Activated CD4-positive, alpha-beta T cell treated with anti-CD3 and anti-CD28 coated beads, Interleukin-2, amount 50 U/mL, for 24 hours (primary cell): Measurements from ENCODE around the gene BEST4.
"Not testable (repeated sequence)": the region's sequence is repeated elsewhere in the genome, so short reads cannot be mapped to it uniquely, and the experiment has no call there.

Experiments
- DNase-seq, 2 donors: peaks; one replicate each; pipeline ENCODE4 v3.0.0-alpha.2; 2020; ENCODE audit warnings: low read depth in 1 of 2, low spot score in 1 of 2

Gene BEST4

DNA sequence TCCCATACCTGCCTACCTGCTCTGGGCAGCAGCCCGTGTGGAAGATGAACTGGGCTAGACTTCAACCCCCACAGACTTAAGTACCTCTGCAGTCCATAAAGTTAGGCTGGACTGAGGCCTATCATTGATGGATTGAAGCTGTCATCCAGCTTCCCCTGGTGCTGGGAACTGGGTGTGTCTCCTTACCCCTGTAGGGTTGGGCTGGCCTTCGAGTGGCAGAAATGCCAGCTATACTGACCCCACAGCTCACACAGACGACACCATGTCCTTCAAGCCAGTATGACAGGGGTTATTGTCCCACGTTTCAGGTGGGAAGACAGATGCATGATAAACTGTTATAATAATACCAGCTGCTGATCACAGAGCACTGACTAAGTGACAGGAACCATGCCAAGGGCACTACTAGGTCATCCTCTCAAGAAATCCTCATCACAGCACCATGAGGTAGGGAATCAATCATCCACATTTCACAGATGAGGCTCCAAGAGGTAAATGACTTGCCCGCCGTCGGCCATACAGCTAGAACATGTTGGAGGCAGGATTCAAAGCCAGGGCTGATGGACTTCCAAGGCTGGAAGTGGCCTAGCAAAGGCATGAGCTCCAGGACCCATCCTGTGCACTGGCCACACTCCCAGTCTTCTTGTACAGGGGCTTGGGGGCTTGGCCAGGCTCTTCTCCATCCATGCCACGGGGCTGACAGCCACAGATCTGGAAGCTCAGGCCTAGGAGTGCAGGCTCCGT lies at the start of gene BEST4:
Gene BEST4 (minus strand): TSS at position 51 of the 741 bp plus-strand sequence. CDS start 465 bp downstream, outside the sequence.
- no peak for DNase-seq

DNA sequence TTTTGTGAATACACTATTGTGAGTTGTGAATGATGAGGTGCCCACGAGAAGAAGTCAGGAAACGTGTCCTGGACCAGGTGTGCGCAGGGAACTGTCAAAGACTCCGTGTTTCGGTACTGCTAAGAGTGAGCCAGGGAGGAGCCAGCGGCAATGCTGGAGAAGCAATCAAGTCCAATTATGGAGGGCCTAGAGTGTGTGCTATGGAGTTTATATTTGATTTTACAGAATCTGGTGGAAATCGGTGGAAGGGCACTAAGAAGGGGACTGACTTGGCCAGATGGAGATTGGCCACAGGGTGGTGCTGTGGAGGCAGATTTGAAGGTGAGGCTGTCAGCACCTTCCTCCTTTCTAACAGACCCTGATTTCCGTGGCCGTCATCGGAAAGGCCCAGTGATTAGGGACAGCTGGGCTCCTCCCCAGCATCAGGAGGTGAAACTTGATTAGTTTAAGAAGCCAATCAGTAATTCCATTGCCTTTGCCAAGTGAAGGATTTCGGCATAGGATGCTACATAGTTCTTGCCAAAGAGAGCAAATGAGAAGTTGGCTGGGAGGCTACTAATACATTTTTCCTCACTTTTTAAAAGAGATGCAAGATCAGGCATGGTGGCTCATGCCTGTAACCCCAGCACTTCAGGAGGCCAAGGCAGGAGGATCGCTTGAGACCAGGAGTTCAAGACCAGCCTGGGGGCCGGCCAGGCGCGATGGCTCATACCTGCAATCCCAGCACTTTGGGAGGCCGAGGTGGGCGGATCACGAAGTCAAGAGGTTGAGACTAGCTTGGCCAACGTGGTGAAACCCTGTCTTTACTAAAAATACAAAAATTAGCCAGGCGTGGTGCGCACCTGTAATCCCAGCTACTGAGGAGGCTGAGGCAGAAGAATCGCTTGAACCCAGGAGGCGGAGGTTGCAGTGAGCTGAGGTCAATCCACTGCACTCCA lies 48.0 kb upstream of the BEST4 start:
- DNase-seq = peak; percentile 74 to 76

DNA sequence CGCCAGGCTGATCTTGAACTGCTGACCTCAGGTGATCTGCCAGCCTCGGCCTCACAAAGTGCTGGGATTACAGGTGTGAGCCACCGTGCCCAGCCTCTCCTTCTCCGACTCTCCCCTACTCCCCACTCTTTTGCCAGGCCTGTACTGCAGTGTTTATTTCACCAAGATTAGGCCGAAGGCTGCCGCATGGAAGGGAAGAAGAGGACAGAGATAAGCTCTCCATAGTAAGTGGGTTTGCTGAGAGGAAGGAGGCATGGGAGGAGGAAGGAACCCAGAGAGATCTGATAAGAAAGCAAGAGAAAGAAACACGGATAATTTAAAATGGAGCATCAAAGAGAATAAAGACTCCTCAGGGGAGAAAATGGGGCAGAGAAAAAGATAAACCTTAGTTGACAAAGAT lies 46.4 kb upstream of the BEST4 start:
- no peak for DNase-seq

DNA sequence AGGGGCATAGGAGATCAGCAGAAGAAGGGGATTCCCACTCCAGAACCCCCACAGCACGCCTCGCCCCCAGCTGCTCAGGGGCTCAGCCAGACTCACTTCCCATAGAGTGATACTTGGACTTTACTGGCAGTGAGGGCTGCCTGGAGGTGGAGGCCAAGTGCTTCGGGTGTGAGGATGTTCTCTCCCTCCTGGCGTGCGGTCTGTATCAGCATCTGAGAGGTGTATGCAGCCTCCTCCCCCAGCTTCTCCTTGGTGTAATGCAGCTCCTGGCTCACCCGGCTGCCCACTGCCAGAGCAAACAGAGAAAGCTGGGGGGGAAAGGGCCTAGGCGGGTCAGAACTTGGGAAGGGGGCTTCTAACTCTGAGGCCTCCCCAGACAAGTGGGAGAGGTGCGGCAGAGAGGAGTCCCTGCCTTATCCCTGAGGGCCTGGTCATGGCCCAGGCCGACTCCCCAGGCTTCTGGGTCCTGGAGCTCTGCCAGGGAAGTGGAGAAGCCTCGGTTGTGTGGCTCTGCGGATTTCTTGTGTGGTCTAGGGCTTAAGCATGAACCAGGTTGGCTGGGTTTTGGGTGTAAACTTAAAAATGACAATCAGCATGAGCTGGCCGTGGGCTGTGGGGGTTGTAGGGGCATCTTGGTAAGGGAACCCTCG lies 44.2 kb upstream of the BEST4 start:
- DNase-seq = no peak

DNA sequence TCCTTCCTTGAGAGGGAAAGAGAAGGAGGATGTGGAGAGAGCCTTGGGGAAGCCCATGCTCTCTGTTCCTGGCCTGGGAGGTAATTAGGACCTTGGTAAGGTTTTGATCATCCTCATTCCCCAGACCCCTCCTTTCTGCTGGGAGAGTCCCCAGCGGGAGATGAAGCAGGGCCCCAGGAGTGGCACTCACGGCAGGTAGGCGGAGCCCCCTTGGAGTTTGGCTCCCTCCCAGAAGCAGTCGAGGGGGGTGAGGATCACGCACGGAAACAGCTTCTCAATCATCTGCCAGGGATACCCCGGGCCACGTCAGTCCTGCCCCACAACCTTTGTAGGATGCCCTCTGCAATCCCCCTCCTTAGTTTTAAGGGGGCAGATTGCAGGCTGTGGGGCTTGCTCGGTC lies 43.5 kb upstream of the BEST4 start:
- no peak for DNase-seq

DNA sequence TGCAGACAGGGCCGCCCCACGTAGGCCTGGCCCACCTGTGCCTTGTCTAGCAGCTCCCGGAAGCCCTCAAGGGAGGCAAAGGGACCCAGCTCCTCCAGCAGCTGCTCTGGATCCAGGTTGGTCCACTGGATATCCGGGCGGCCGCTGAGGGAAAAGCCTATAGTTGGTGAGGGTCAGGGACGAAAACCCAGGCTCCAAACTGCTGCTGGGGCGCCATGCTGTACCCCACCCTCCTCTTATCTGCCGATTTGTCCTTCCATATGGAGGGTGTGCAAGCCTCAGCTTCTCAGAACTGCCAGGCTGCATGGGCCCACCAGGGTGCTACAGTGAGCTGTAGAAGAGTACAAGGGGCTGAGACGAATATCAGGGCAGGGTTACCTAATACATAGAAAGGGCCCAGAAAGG lies 42.9 kb upstream of the BEST4 start:
- DNase-seq = no peak

DNA sequence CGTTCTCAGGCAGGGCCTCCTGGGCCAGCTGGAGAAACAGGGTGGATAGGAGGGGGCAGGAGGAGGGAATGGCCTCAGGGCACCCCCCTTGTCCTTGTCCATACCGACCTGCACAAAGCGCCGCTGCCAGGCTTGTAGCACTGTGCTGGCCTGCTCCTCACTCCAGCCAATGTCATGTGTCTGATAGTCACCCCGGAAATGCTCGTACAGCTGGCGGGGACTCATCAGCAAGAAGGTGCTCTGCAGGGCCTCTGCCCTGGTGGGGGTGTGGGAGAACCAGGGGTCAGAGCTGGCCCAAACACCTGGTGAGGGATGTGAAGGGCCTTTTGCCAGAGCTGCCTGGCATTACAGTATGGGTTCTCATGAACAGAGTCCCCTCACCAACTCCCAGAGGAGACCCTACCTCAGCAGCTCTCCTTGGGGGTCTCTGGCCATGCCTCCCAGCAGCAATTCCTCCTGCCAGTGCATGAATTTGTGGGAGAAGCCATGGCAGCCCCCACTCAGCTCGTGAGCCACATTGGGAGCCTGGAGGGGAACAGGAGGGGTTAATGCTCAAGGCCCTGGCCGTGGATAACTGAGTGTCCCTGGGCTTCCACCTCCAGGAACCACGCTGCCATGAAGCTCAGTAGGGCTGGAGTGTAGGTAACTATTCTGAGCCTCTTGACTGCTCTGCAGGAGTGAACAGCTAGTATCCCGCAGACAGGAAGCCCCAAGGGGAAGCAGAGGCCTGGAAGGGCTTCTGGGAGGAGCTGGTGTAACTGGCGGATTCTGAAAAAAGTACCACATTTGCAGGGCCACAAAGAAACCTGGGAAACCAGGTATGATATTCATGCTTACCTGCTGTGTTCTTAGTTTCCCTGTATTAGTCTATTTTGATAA lies 41.8 kb upstream of the BEST4 start:
- no peak for DNase-seq

DNA sequence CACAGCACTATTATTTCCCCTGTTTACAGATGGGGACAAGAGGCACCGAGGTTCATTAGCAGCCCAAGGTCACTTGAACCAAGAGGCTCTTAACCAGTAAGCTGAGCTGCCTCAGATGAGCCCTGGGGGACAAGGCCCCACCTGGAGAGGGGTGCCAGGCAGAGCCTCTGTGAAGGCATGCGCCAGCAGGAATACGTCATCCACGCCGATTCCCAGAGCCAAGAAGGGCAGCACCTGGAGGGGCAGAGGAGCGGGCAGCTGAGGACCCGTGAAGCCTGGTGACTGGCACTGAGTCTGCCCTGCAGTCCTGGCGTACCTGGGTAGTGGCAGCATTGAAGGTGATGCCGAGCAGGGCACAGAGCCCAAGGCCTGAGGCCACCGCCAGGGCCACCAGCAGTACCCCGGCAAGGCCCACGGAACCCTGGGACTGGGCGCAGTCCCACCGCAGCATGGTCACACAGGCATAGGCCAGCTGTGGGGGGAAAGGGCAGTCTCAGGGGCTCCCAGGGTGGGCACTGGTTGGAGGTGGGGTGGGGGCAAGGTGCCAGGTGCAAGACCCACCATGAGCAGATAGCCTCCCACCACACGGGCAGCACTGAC lies 41.0 kb upstream of the BEST4 start:
- no peak for DNase-seq

DNA sequence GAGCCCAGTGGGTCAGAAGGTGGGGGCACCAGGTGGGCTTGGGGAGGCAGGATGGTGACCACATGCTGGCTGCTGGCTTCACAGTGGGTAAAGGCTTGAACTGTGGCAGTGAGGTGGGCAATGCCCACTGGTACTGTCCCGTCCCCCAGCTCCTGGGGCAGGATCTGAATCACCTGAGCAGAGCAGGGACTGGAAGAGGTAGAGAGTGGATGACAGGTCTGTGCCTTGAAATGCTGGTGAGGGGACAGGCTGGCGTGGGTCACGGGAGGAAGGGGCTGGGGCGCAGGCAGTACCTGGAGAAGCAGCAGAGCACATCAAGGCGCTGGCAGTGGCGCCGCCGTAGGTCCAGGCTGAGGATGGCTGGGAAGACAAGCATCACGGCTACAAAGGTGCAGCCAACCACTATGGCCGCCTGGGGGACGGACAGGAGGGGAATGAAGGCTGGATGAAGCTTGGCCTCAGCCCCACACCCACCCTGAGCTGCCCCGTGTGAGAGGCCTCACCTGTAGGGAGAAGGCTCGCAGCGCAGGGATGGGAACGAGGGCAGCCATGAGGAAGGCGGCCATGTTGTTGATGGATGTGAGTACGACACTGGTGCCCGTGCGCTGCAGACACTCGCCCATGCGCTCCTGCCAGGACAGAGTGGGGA lies 40.2 kb upstream of the BEST4 start:
- DNase-seq = no peak

DNA sequence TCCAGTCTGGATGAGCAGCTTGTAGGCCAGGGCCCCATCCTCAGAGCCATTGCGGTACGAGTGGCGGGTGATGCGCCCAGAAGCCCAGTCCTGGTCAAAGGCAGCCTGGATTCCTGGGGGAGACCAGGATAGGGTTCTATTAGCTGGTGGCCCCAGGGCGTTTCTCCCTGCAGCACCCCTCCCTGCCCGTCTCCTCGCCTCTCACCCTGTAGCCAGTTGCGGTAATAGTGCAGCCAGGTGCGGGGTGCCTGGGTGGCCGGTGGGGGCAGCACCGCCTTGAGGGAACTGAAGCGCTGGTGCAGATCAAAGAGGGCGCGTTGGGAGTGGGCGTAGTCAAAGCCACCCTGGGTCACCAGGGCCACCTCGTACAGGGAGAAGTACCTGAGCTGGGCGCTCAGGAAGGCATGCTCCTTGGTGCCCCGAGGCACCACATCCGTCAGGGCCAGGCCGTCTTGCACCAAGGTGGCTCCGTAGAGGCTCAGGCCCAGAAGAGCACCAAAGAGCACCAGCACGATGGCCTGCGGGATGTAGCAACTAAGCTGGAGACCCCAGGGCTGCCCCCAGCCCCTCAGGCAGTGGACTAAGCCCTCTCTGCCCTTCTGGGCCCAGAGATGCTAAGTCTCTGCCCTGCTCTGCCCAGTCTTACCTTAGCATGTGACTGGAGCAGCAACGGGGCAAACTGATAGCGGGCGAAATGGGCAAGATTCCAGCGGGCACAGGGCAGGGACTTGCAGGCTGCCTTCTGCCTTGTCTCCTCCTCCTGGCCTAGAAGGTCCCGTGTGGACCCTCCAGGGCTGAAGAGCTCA lies 39.4 kb upstream of the BEST4 start:
- DNase-seq = no peak

DNA sequence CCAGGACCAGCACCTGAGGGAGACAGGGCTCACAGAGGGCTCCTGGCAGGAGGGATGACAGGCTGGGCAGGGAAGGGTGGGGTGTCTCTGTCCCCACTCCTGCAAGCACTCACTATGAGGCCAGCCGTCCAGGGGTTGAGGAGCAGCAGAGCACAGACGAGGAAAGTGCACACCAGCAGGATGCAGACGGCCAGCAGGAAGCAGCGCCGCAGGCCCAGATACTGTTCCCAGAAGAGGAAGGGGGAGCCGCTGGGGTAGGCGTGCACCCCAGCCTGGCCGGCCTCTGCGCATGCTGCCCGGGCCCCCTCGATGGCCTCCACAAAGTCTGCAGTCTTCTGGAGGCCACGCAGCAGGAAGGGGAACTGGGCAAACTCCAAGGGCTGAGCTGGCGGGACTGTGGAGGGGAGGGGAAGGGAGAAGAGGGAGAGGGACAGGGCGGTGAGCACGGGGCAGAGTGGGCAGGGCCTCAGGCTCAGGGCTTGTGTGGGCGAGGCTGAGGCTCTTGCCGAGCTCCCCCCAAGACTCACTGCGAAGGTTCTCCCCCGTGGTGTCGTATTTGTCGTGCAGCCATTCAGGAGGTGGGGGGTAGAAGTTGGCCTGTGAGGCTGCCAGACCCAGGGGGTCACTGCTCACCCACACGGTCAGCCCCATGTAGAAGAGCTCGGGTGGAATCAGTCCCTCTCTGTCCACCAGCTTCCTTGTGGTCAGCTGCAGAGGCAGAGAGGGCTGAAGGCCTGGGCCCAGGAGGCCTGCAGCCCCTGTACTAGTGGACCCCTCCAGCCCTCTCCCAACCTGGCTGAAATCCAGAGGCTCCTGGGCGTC lies 38.6 kb upstream of the BEST4 start:
- DNase-seq = no peak

DNA sequence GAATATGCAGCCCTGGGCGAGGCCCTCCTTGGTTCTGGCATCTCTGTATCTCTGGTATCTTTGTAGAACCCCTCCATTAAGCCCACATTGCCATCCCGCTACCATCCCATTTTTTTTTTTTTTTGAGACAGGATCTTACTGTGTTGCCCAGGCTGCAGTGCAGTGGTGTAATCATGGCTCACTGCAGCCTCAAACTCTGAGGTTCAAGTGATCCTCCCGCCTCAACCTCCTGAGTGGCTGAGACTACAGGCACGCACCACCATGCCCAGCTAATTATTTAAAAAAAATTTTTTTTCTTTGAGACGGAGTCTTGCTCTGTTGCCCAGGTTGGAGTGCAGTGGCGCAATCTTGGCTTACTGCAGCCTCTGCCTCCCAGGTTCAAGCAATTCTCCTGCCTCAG lies 36.4 kb upstream of the BEST4 start:
- not testable (repeated sequence) for DNase-seq

DNA sequence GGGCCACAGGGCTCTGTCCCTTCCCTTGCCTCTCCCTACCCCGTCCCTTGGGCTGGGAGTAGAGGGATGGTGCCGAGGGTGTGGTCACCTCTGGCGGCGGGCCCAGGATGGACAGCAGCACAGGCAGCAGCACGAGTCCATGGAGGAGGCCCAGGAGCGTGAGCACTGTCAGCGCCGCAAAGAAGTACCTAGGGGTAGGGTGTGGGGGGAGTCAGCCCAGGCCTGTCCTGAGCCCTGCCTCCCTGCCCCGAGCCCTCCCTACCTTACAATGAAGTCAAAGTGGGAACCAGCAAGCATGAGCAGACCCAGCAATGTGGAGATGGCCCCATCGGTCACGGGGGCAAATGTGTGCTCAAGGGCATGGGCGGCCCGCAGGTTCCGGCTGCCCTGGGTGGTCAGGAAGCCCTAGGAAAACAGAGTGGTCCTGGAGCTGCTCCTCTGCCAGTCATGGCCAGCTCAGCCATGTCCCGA lies 35.0 kb upstream of the BEST4 start:
- no peak for DNase-seq

DNA sequence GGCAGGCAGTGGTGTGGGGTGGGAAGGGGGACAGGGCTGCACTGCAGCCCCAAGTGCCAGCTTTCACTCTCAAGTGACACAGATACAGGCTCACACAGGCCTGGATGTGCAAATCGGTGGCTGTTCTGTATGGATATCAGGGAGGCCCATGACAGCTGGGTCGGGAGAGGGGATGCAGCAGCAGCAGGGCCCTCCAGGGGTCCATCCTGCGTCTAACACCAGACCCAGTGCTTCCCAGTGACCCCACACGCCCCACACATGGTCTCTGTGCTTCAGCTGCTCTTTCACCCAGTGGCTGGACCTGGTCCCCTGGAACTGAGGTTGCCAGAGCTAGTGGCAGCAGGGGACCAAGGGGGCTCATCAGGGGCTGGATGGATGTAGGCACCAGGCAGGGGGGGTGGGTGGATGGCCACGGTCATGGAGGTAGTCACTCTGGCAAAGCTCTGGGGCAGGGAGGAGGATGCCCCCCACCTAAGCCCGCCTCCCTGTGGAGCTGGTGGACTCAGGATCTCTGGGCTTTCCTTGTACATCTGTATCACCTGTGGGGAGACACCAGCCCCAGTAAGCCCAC lies 34.2 kb upstream of the BEST4 start:
- no peak for DNase-seq

DNA sequence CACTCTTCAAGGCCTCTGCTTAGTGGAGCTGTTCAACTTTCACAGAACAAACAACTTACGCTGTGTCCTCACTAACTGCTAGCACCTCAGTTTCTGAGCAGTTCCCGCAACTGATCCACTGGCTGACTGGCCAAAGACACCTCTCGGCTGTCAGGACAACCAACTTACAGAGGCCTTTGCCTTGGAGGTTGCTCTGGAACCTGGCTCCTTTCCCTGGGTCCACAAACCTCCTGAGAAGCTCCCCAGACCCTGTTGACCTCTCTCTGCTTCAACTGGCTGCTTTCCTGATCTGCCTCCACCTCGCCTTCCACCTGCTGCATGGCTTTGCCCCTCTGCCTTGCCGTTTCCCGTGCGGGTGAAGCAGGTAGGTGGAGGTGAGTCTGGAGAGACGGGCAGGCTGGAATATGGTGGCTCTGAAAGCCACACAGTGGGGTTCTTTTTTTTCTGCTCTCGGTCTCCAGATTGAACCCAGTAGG lies 33.3 kb upstream of the BEST4 start:
- no peak for DNase-seq

DNA sequence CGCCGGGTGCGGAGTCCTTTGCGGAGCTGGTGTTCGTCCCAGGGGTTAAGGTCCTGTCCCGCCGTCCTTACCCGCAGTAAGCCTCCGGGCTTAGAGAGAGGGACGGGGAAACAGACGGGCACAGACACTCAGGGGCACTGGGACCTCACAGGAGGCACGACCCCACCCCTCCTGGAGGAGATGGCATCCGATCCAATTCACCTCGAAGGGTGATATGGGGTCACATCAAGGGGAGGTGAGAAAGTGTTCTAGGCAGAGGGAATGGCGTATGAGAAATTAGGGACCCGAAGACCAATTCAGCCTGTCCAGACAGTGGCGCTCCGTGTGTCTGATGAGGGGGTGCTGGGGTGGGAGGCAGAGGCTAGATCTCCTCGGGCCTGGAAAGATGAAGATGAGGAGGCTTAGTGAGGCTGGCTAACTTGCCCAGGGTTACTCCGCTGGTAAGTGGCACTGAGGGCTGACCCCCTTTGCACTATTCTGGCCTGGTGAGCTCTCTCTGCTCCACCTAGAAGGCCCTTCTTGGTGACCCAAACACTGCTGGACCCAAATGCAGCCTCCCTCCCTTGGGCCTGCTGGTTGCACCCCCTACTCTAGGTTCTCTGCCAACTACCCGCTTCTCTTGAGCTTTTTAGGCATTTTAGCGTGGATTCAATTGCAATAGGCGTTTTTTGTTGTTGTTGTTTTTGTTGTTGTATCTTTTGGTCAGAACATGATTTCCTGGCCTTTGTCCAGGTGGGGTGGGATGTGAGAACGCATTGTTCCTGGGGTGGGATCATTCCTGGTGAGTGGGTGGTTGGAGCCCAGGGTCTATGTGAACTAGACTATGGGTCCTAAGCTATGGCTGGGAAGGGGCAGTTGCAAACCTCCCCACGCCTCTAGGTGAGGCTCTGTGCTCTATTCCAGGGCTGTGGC lies 32.6 kb upstream of the BEST4 start:
- DNase-seq = no peak
